ENCODE results near the gene ATP5PD.
"Not testable (repeated sequence)": the region's sequence is repeated elsewhere in the genome, so short reads cannot be mapped to it uniquely, and the experiment has no call there.

Gene ATP5PD

GRCh38 chr17:75077072-75077495 is 30.3 kb upstream of the ATP5PD start:
- no peak for DNase-seq

GRCh38 chr17:75075597-75076336 is 29.0 kb upstream of the ATP5PD start:
- no peak for DNase-seq

GRCh38 chr17:75074532-75074931 is 27.8 kb upstream of the ATP5PD start:
- no peak for DNase-seq

- no peak for DNase-seq
Measured at GRCh38 chr17:75073618-75074047, 26.9 kb upstream of the ATP5PD start.

GRCh38 chr17:75072909-75073308 is 26.1 kb upstream of the ATP5PD start:
- DNase-seq = not testable (repeated sequence)

- DNase-seq = not testable (repeated sequence)
Measured at GRCh38 chr17:75071478-75072271, 24.9 kb upstream of the ATP5PD start.

GRCh38 chr17:75069783-75070182 is 23.0 kb upstream of the ATP5PD start:
- DNase-seq = no peak

GRCh38 chr17:75068750-75069149 is 22.0 kb upstream of the ATP5PD start:
- no peak for DNase-seq

GRCh38 chr17:75067856-75068255 is 21.1 kb upstream of the ATP5PD start:
- no peak for DNase-seq

- DNase-seq = no peak
Measured at GRCh38 chr17:75065562-75066151, 18.9 kb upstream of the ATP5PD start.

GRCh38 chr17:75064867-75065561 is 18.2 kb upstream of the ATP5PD start:
- no peak for DNase-seq

- no peak for DNase-seq
Measured at GRCh38 chr17:75064460-75064859, 17.7 kb upstream of the ATP5PD start.

GRCh38 chr17:75064040-75064439 is 17.3 kb upstream of the ATP5PD start:
- no peak for DNase-seq

GRCh38 chr17:75063626-75064025 is 16.9 kb upstream of the ATP5PD start:
- no peak for DNase-seq

- no peak for DNase-seq
Measured at GRCh38 chr17:75063201-75063600, 16.4 kb upstream of the ATP5PD start.

- DNase-seq = no peak
Measured at GRCh38 chr17:75061618-75062017, 14.8 kb upstream of the ATP5PD start.

GRCh38 chr17:75061055-75061438 is 14.3 kb upstream of the ATP5PD start:
- no peak for DNase-seq

- DNase-seq = no peak
Measured at GRCh38 chr17:75060434-75061054, 13.8 kb upstream of the ATP5PD start.

- no peak for DNase-seq
Measured at GRCh38 chr17:75059369-75060345, 12.9 kb upstream of the ATP5PD start.

GRCh38 chr17:75051941-75052340 is 5.2 kb upstream of the ATP5PD start:
- no peak for DNase-seq

GRCh38 chr17:75049706-75050105 is 2.9 kb upstream of the ATP5PD start:
- no peak for DNase-seq

GRCh38 chr17:75049057-75049456 is 2.3 kb upstream of the ATP5PD start:
- DNase-seq = no peak

All from activated T-cell treated with anti-CD3 and anti-CD28 coated beads, Interleukin-2, amount 50 U/mL, for 1 hour (primary cell).